CD14-positive monocyte (primary cell): Measurements from ENCODE around the gene MBD3. TPM values are rescaled to one million over a fixed set of nuclear protein-coding genes. Genes with fewer than 3 reads are reported as not detected.

Experiments used
- DNase-seq, 3 donors: peaks; one replicate each; pipeline ENCODE4 v3.0.0-alpha.2; 2011 to 2022
- H2AFZ ChIP-seq: 2 replicates; pipeline ENCODE4 v1.6.0; 2012; ENCODE audit warnings: mild to moderate bottlenecking, low read depth, low read length, inconsistent platforms; ENCODE audit not compliant: insufficient read depth, poor library complexity, severe bottlenecking
- H3K27ac ChIP-seq, 2 donors: 1 replicate in 1 of 2; 2 replicates in 1 of 2; pipeline ENCODE4 v1.5.1; 2012 to 2013; ENCODE audit warnings: low read length in 2 of 2, control low read depth in 1 of 2, inconsistent platforms in 1 of 2, low read depth in 1 of 2, mild to moderate bottlenecking in 1 of 2
- H3K27me3 ChIP-seq, 2 donors: one replicate each; pipeline versions ENCODE4 v1.6.0 to v1.6.1; 2011 to 2013; ENCODE audit warnings: low read length in 2 of 2; ENCODE audit not compliant: control insufficient read depth in 2 of 2, insufficient read depth in 2 of 2
- H3K36me3 ChIP-seq, 2 donors: replicated peaks in 1 of 2; 1 replicate in 1 of 2; 2 replicates in 1 of 2; pipeline versions ENCODE4 v1.5.1 to v1.6.1; 2012 to 2013; ENCODE audit warnings: low read length in 2 of 2, control low read depth in 1 of 2, inconsistent platforms in 1 of 2, mild to moderate bottlenecking in 1 of 2; ENCODE audit not compliant: insufficient read depth in 2 of 2, control insufficient read depth in 1 of 2
- H3K4me1 ChIP-seq, 2 donors: 1 replicate in 1 of 2; 2 replicates in 1 of 2; pipeline versions ENCODE4 v1.5.1 to v1.6.1; 2012 to 2013; ENCODE audit warnings: low read length in 2 of 2, control low read depth in 1 of 2, inconsistent platforms in 1 of 2, mild to moderate bottlenecking in 1 of 2, moderate library complexity in 1 of 2; ENCODE audit not compliant: insufficient read depth in 2 of 2, control insufficient read depth in 1 of 2
- H3K4me2 ChIP-seq: replicated peaks from 2 replicates; pipeline ENCODE3; 2012; ENCODE audit warnings: low read length, moderate library complexity, mild to moderate bottlenecking; ENCODE audit not compliant: poor library complexity, severe bottlenecking; ENCODE audit errors: extremely low read depth
- H3K4me3 ChIP-seq, 3 experiments: fragments of 200-600 bp in 1 of 3; sonication (generic) in 1 of 3; replicated peaks in 1 of 3; 1 replicate in 2 of 3; 2 replicates in 1 of 3; pipeline ENCODE4 v1.5.1; 2011 to 2013; ENCODE audit warnings: low read length in 3 of 3, mild to moderate bottlenecking in 3 of 3, control low read depth in 2 of 3, low read depth in 2 of 3, inconsistent platforms in 1 of 3, moderate library complexity in 1 of 3
- H3K79me2 ChIP-seq: 2 replicates; pipeline ENCODE4 v1.6.0; 2012; ENCODE audit warnings: mild to moderate bottlenecking, control low read depth, inconsistent platforms, low read length, moderate library complexity; ENCODE audit not compliant: insufficient read depth
- H3K9ac ChIP-seq: 2 replicates; pipeline ENCODE4 v1.6.0; 2017; ENCODE audit warnings: low read length, mild to moderate bottlenecking; ENCODE audit not compliant: insufficient read depth, poor library complexity, severe bottlenecking
- H3K9me3 ChIP-seq, 2 donors: replicated peaks in 1 of 2; 1 replicate in 1 of 2; 2 replicates in 1 of 2; pipeline versions ENCODE4 v1.5.1 to v1.6.1; 2012 to 2013; ENCODE audit warnings: low read length in 2 of 2, control low read depth in 1 of 2; ENCODE audit not compliant: control insufficient read depth in 1 of 2, insufficient read depth in 1 of 2
- H4K20me1 ChIP-seq: 2 replicates; pipeline ENCODE4 v1.6.0; 2012; ENCODE audit warnings: mild to moderate bottlenecking, low read length, control low read depth, moderate library complexity; ENCODE audit not compliant: insufficient read depth
- H3K27ac Mint-ChIP-seq, 7 donors: one replicate each; pipeline ENCODE4 v1.8.0; 2020; ENCODE audit warnings: mild to moderate bottlenecking in 7 of 7, mixed read lengths in 7 of 7, moderate library complexity in 6 of 7, inconsistent platforms in 2 of 7
- H3K27me3 Mint-ChIP-seq, 3 donors: one replicate each; pipeline ENCODE4 v1.8.0; 2021 to 2022; ENCODE audit warnings: low read depth in 3 of 3, mild to moderate bottlenecking in 3 of 3, mixed read lengths in 3 of 3, moderate library complexity in 3 of 3, inconsistent platforms in 1 of 3
- H3K36me3 Mint-ChIP-seq, 2 donors: one replicate each; pipeline ENCODE4 v1.8.0; 2020; ENCODE audit warnings: mixed read lengths in 2 of 2, inconsistent platforms in 1 of 2, mild to moderate bottlenecking in 1 of 2
- H3K4me1 Mint-ChIP-seq: one replicate; pipeline ENCODE4 v1.8.0; 2020; ENCODE audit warnings: mild to moderate bottlenecking, mixed read lengths
- H3K4me3 Mint-ChIP-seq, 2 donors: one replicate each; pipeline ENCODE4 v1.8.0; 2020; ENCODE audit warnings: mild to moderate bottlenecking in 2 of 2, mixed read lengths in 2 of 2, moderate library complexity in 1 of 2
- H3K9me3 Mint-ChIP-seq, 7 donors: one replicate each; pipeline ENCODE4 v1.8.0; 2020 to 2022; ENCODE audit warnings: mixed read lengths in 7 of 7, mild to moderate bottlenecking in 6 of 7, moderate library complexity in 6 of 7, inconsistent platforms in 2 of 7
- CTCF ChIP-seq: fragments of 200-600 bp; IDR thresholded peaks from one replicate; pipeline ENCODE4 v1.8.0; 2022; ENCODE audit warnings: antibody characterized with exemption, mild to moderate bottlenecking
- WGBS: methylation state at CpG from one replicate; pipeline ENCODE4 v1.1.5; 2013; ENCODE audit warnings: missing lambda C conversion rate; ENCODE audit not compliant: insufficient coverage; 5-methylcytosine and 5-hydroxymethylcytosine counted together
- intact Hi-C, 2 donors: fragments of 100-400 bp; cut with micrococcal nuclease; formaldehyde crosslinking; loops; one replicate each; pipeline versions ENCODE4 v1.15.0 to v1.15.1; 2023
- polyA plus RNA-seq, 3 donors: library from polyadenylated mRNA; depleted of rRNA in 1 of 3; unstranded in 2 of 3; stranded (reverse) in 1 of 3; fragments of 300-500 nt in 2 of 3; fragments of >200 nt in 1 of 3; fragmentation: Illumina TruSeq in 2 of 3; gene quantifications; 1 replicate in 2 of 3; 2 replicates in 1 of 3; pipeline ENCODE4 v1.2.3, GENCODE V29; 2012 to 2021

Gene MBD3
- polyA plus RNA-seq, 3 donors: 2.6 to 35.3 (median 4.9) TPM

GRCh38 chr19:1615156-1615765 is 22.6 kb upstream of the MBD3 start:
- Histone ChIP-seq H2AFZ (no peak overlapping the region), H3K27me3 (no peaks in the 10 kb centered on the region), H3K4me3 (no peak overlapping the region), H3K27ac (no peak overlapping the region), H3K9ac (no peak overlapping the region), H3K4me1 (no peaks in the 10 kb centered on the region), H3K9me3 (no peaks in the 10 kb centered on the region), H3K79me2 (no peaks in the 10 kb centered on the region), H4K20me1 (no peaks in the 10 kb centered on the region), H3K36me3 (peaks cover 59 to 65% of the 10 kb centered on the region in 2 donors), H3K4me2 (no peak overlapping the region)
- DNase-seq: no peak
- H3K27me3 Mint-ChIP-seq: peaks cover 0 to 2% (median 0%) of the 10 kb centered on the region in 3 donors
- WGBS: 94% methylated on average over 25 of the region's 41 CpGs
- no peak for TF ChIP-seq CTCF
- no peaks in the 10 kb centered on the region for H3K9me3 Mint-ChIP-seq
- H3K4me3 Mint-ChIP-seq: no peak overlapping the region
- intact Hi-C loops: no loop called here
- H3K27ac Mint-ChIP-seq: peak overlapping the region in 1 of 7 donors; percentile 33
- peaks cover 47 to 92% of the 10 kb centered on the region in 2 donors for H3K36me3 Mint-ChIP-seq
- H3K4me1 Mint-ChIP-seq: peaks cover 2% of the 10 kb centered on the region

- H3K79me2 ChIP-seq: no peaks in the 10 kb centered on the region
- Mint-ChIP-seq H3K4me3 (no peak overlapping the region), H3K27ac (no peak overlapping the region), H3K9me3 (no peaks in the 10 kb centered on the region), H3K4me1 (peaks cover 10% of the 10 kb centered on the region), H3K36me3 (peaks cover 44 to 83% of the 10 kb centered on the region in 2 donors), H3K27me3 (peaks cover 0 to 6% (median 5%) of the 10 kb centered on the region in 3 donors)
- no peak for DNase-seq
- H3K4me1 ChIP-seq: peaks cover 9 to 11% of the 10 kb centered on the region in 2 donors
- no peaks in the 10 kb centered on the region for H3K9me3 ChIP-seq
- intact Hi-C loops: no loop called here
- H3K27me3 ChIP-seq: peaks cover 0 to under 1% of the 10 kb centered on the region in 2 donors
- no peaks in the 10 kb centered on the region for H4K20me1 ChIP-seq
- H3K36me3 ChIP-seq: peaks cover 53 to 55% of the 10 kb centered on the region in 2 donors
- TF ChIP-seq CTCF: no peak
- no peak overlapping the region for H3K4me3 ChIP-seq
- WGBS: 98% methylated on average over 28 of the region's 32 CpGs
- H3K27ac ChIP-seq: no peak overlapping the region
- H3K9ac ChIP-seq: no peak overlapping the region
- no peak overlapping the region for H2AFZ ChIP-seq
- no peak overlapping the region for H3K4me2 ChIP-seq
Observed at GRCh38 chr19:1613808-1614570, 21.3 kb upstream of the MBD3 start.
